Activated T-cell treated with anti-CD3 and anti-CD28 coated beads, Interleukin-2, amount 50 U/mL, for 24 hours (primary cell): ENCODE data around the gene SULF2.
"Not testable (repeated sequence)": the region's sequence is repeated elsewhere in the genome, so short reads cannot be mapped to it uniquely, and the experiment has no call there.

ENCODE experiments used
- DNase-seq: peaks from one replicate; pipeline ENCODE4 v3.0.0-alpha.2; 2020
- H3K27ac Mint-ChIP-seq: 2 replicates; pipeline ENCODE4 v1.8.0; 2020; ENCODE audit warnings: mild to moderate bottlenecking, mixed read lengths
- H3K27me3 Mint-ChIP-seq: 2 replicates; pipeline ENCODE4 v1.8.0; 2020; ENCODE audit warnings: mixed read lengths
- H3K36me3 Mint-ChIP-seq: 2 replicates; pipeline ENCODE4 v1.8.0; 2020; ENCODE audit warnings: low read depth, mixed read lengths
- H3K4me1 Mint-ChIP-seq: 2 replicates; pipeline ENCODE4 v1.8.0; 2020; ENCODE audit warnings: low read depth, mixed read lengths
- H3K4me3 Mint-ChIP-seq: 2 replicates; pipeline ENCODE4 v1.8.0; 2020; ENCODE audit warnings: mild to moderate bottlenecking, moderate library complexity, mixed read lengths
- H3K9me3 Mint-ChIP-seq: 2 replicates; pipeline ENCODE4 v1.8.0; 2020; ENCODE audit warnings: mixed read lengths

The SULF2 gene

GRCh38 chr20:47796971-47797370 lies 11.7 kb upstream of the SULF2 start:
- Mint-ChIP-seq H3K27ac (no peak overlapping the region), H3K27me3 (peaks cover 3% of the 10 kb centered on the region), H3K36me3 (no peaks in the 10 kb centered on the region), H3K4me3 (no peak overlapping the region), H3K4me1 (no peaks in the 10 kb centered on the region), H3K9me3 (no peaks in the 10 kb centered on the region)
- DNase-seq: no peak

- H3K27ac Mint-ChIP-seq: no peak overlapping the region
- H3K36me3 Mint-ChIP-seq: no peaks in the 10 kb centered on the region
- no peak for DNase-seq
- peaks cover 3% of the 10 kb centered on the region for H3K27me3 Mint-ChIP-seq
- no peak overlapping the region for H3K4me3 Mint-ChIP-seq
- no peaks in the 10 kb centered on the region for H3K9me3 Mint-ChIP-seq
- H3K4me1 Mint-ChIP-seq: no peaks in the 10 kb centered on the region
Measured at GRCh38 chr20:47795214-47795907, 10.1 kb upstream of the SULF2 start.

- not testable (repeated sequence) for H3K27me3 Mint-ChIP-seq, H3K4me1 Mint-ChIP-seq, H3K4me3 Mint-ChIP-seq, DNase-seq, H3K36me3 Mint-ChIP-seq, H3K9me3 Mint-ChIP-seq, H3K27ac Mint-ChIP-seq
Measured at GRCh38 chr20:47794264-47794663, 9.0 kb upstream of the SULF2 start.

- no peaks in the 10 kb centered on the region for H3K9me3 Mint-ChIP-seq
- no peak for DNase-seq
- no peaks in the 10 kb centered on the region for H3K4me1 Mint-ChIP-seq
- peaks cover 27% of the 10 kb centered on the region for H3K27me3 Mint-ChIP-seq
- H3K36me3 Mint-ChIP-seq: no peaks in the 10 kb centered on the region
- H3K4me3 Mint-ChIP-seq: no peak overlapping the region
- H3K27ac Mint-ChIP-seq: no peak overlapping the region
Measured at GRCh38 chr20:47792021-47792618, 6.8 kb upstream of the SULF2 start.

- Mint-ChIP-seq H3K4me1 (peaks cover 5% of the 10 kb centered on the region), H3K27me3 (peaks cover 37% of the 10 kb centered on the region), H3K36me3 (no peaks in the 10 kb centered on the region), H3K4me3 (no peak overlapping the region), H3K27ac (no peak overlapping the region), H3K9me3 (no peaks in the 10 kb centered on the region)
- no peak for DNase-seq
Measured at GRCh38 chr20:47791084-47791599, 5.9 kb upstream of the SULF2 start.

GRCh38 chr20:47790580-47790965 lies 5.3 kb upstream of the SULF2 start:
- no peak for DNase-seq
- Mint-ChIP-seq H3K36me3 (no peaks in the 10 kb centered on the region), H3K4me3 (no peak overlapping the region), H3K27ac (no peak overlapping the region), H3K9me3 (no peaks in the 10 kb centered on the region), H3K27me3 (peaks cover 38% of the 10 kb centered on the region), H3K4me1 (peaks cover 8% of the 10 kb centered on the region)

GRCh38 chr20:47789764-47790579 lies 4.7 kb upstream of the SULF2 start:
- no peak overlapping the region for H3K4me3 Mint-ChIP-seq
- no peaks in the 10 kb centered on the region for H3K9me3 Mint-ChIP-seq
- peaks cover 38% of the 10 kb centered on the region for H3K27me3 Mint-ChIP-seq
- DNase-seq: no peak
- H3K36me3 Mint-ChIP-seq: no peaks in the 10 kb centered on the region
- peaks cover 8% of the 10 kb centered on the region for H3K4me1 Mint-ChIP-seq
- H3K27ac Mint-ChIP-seq: no peak overlapping the region

- no peak for DNase-seq
- H3K27ac Mint-ChIP-seq: no peak overlapping the region
- H3K4me1 Mint-ChIP-seq: peaks cover 13% of the 10 kb centered on the region
- no peaks in the 10 kb centered on the region for H3K9me3 Mint-ChIP-seq
- peaks cover 44% of the 10 kb centered on the region for H3K27me3 Mint-ChIP-seq
- H3K4me3 Mint-ChIP-seq: no peak overlapping the region
- no peaks in the 10 kb centered on the region for H3K36me3 Mint-ChIP-seq
Measured at GRCh38 chr20:47789081-47789763, 3.9 kb upstream of the SULF2 start.

- Mint-ChIP-seq H3K36me3 (no peaks in the 10 kb centered on the region), H3K4me1 (peaks cover 16% of the 10 kb centered on the region), H3K27ac (no peak overlapping the region), H3K9me3 (no peaks in the 10 kb centered on the region), H3K4me3 (no peak overlapping the region), H3K27me3 (peaks cover 49% of the 10 kb centered on the region)
- no peak for DNase-seq
Measured at GRCh38 chr20:47788741-47789080, 3.4 kb upstream of the SULF2 start.

- Mint-ChIP-seq H3K27ac (no peak overlapping the region), H3K4me3 (peak overlapping the region; percentile 65), H3K27me3 (peaks cover 67% of the 10 kb centered on the region), H3K4me1 (peaks cover 16% of the 10 kb centered on the region), H3K36me3 (no peaks in the 10 kb centered on the region), H3K9me3 (no peaks in the 10 kb centered on the region)
- DNase-seq: no peak
Measured at GRCh38 chr20:47786765-47787107, 1.5 kb upstream of the SULF2 start.

- Mint-ChIP-seq H3K4me1 (peaks cover 16% of the 10 kb centered on the region), H3K36me3 (no peaks in the 10 kb centered on the region), H3K4me3 (peak overlapping the region; percentile 65), H3K9me3 (no peaks in the 10 kb centered on the region), H3K27ac (no peak overlapping the region), H3K27me3 (peaks cover 67% of the 10 kb centered on the region)
- no peak for DNase-seq
Measured at GRCh38 chr20:47785854-47786764, 828 bp upstream of the SULF2 start.

- Mint-ChIP-seq H3K4me3 (peak overlapping the region; percentile 4), H3K4me1 (peaks cover 16% of the 10 kb centered on the region), H3K27ac (no peak overlapping the region), H3K36me3 (no peaks in the 10 kb centered on the region), H3K27me3 (peaks cover 63% of the 10 kb centered on the region), H3K9me3 (no peaks in the 10 kb centered on the region)
- DNase-seq: no peak
Measured at GRCh38 chr20:47784599-47785310, 526 bp downstream of the SULF2 start.

- Mint-ChIP-seq H3K27me3 (peaks cover 59% of the 10 kb centered on the region), H3K9me3 (no peaks in the 10 kb centered on the region), H3K27ac (no peak overlapping the region), H3K36me3 (no peaks in the 10 kb centered on the region), H3K4me3 (peak overlapping the region; percentile 28), H3K4me1 (peaks cover 16% of the 10 kb centered on the region)
- no peak for DNase-seq
Measured at GRCh38 chr20:47783828-47784598, 1.3 kb downstream of the SULF2 start.
